SHP77 treated with DMSO at 0.1 percent for 48 hours (cell line): ENCODE results near the gene SEBOX.
A peak's percentile ranks its signal among the peaks of the same experiment; 100 is the strongest.

Experiments used
- DNase-seq: peaks from one replicate; lab custom pipeline; 2025; lab: John Stamatoyannopoulos, UW

SEBOX gene

DNA sequence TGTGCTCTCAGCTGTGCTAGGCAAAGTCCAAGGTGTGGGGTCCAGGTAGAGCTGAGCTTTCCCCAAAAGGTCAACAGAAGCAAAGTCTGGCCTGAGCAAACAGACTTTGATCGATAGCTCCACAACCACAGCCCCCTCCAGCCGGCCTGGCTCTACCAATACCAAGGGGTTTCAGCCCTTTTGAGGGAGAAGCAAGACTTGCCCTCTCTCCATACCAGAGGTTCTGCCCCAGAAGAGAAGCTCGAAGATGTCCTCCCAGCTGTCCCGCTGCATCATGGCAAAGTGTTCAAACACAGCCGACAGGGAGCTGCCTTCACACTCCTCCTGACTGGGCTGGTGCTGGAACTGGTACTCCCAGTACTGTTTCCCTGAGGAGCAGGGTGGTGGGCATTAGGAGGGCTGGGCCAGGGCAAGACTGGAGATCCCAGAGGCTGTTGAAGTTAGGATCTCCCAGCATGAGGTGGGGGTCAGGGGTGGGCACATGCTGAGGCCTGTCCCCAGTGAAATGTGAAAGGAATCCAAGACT, 3.4 kb upstream of the SEBOX start:
- no peak for DNase-seq

DNA sequence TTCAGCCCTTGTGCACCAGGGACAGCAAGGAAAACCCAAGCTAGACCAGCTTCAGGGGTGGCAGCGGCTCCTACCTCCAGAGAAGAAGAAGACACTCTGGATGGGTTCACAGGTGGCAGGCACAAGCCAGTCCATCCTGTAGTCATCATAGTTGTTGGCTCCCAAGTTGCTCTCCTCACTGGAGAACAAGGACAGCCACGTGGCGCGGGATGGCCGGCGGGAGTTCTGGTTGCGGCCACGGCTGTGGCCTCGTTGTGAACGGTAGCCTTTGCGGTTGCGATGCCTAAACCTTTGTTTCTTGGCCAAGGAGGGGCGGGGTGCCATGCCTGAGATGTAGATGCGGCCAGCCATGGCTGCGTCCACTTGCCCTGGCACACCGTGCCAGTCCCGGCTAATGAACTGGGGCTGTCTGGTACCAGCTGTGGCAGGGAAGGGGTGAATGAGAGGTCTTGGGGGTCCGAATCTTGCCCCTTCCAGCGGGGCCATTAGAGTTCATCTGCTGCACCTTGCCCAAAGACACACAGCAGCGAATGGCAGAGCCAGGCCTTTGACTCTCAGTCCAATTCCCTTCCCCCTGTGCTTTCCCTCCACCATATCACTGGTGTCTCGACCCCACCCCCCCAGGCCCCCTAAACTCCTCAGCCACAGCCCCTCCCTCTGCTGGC, 2.8 kb upstream of the SEBOX start:
- no peak for DNase-seq

DNA sequence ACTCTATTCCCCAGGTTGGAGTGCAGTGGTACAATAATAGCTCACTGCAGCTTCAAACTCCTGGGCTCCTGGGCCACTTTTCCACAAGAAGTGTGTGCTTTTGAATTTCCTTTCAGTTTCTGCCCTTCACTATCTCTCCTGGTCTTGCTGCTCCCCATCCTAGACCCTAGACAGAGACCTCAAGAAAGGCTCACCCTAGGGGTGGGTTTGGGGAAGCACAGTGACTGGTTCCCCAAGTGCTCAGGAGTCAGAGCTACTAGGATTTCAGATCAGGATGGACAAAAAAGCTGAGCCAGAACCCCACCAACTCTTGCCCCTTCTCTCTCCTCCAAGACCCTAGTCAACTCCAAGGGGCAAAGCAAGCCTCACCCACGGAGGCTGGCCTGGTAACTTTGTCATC, 1.6 kb upstream of the SEBOX start:
- no peak for DNase-seq

DNA sequence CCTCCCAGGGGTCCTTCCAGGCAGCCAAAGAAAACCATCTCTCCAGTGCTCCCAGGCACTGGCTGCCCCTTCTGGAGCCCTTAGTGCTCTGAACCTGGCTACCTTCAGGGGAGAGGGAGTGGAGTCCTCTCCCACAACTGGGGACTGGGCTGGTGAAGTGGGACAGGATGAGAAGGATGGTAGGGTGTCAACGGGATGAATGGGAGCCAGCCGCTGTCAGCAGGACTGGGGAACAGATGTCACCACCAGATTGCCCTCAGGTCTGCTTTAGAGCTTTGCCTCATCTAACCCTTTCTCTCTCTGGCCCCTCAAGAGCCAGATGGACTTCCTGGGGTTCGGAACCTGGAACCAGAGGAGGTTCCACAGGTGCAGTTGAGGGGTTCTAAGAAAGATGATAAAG, 488 bp upstream of the SEBOX start:
- no peak for DNase-seq

DNA sequence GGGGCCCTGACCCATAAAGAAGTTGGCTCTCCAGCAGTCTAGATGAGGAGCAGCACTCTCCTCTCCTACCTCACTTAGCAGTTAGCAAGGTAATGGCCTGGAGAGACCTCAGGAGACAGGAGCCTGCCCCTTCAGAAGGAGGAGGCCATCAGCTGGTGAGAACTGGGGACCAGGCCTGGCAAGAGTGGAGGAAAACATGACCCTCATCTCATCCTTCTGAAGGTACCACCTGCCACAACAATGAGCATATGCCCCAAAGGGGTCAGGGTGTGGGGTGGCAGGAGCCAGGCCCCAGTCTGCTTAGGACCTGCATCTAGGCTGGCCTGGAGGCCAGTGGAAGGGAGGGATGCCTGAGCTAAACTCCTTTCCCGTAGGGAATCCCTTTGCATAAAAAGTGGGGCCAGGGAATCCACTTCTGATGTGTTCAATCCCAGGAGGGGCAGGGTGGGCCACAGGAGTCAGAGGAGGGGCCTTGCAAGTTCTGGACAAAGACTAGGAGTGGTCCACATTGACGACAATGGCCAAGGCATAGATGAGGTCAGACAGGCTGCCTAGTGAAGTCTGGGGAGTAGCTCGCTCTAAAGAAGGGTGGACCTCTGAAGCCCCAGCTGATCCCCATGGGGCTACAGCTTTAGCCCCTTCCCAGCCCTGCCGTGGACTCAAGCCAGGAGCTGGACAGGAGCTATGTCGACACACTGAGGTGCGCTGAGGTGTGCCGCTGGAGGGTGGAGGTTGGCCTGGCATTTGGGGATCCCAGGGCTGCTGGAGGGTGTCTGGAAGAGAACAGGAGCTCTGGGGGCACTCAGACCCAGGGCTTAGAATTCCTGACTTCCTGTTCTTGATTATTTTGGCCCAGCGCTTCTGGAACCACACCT, 986 bp downstream of the SEBOX start:
- DNase-seq, result no peak

DNA sequence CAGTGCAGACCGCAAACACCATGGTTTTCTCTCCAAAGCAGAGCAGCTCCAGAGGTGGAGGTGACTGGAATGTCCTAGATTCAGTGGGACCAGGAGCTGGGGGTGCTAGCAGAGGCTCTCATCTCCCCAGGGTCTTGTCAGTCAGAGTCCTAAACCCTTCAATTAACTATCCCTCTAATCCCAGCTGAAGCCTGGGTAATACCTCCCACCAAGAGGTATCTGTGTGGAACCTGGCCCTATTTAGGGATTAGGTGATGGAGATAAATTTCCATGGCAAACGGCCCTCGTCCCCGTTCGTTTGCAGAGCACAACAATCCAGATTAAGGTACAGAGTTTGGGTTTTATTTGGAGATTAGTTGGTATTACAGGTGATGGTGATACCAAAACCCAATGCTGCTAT, 1.8 kb downstream of the SEBOX start:
- no peak for DNase-seq

DNA sequence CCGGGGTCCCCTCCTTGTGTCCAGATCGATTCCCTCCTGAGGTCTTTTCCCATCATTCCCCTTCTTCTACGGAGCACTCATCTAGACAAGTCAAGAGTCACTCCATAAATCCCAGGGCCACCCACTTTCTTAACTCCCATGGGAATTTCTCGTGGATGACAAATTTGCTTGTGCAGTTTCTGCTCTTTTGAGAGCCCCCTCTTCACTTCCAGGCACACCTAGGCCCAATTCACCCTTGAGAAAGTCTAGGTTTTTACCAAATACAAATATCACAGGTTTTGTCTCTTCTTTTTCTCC, 7.2 kb downstream of the SEBOX start:
- no peak for DNase-seq

DNA sequence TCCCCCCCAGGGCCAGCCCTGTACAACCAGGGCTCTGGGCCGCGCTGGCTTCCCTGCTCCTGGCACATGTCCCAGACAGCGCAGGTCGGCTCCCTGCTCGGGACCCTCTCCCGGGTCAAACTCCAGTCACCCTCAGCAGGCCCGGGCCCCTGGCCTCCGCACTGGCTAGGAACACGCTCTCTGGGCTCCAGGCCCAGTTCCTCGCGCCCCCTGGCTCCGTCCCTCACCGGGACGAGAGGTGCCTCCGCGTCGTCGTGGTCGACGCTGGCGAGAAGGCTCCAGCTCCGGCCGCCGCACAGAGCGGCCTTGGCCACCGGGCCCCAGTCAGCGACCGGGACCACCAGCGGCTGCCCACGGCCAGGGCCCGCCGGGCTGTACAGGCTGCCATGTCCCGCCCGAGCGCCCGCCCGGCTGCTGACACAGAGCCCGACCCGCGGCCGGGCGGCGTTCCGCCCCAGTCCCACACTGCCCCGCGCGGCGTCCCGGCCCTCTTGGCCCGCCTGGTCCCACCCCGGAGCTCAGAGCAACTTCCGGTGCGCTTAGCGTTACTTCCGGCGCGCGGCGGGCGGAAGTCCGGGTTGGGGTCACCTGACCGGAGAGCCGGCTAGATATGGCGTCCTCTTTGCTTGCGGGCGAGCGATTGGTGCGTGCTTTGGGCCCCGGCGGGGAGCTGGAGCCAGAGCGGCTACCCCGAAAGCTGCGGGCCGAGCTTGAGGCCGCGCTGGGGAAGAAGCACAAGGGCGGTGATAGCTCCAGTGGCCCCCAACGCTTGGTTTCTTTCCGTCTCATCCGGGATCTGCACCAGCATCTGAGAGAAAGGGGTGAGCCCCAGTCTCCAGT, 7.7 kb downstream of the SEBOX start, which contains the start of gene POLDIP2:
Gene POLDIP2 (minus strand): TSS at position 467 of the 840 bp plus-strand sequence. CDS start 79 bp downstream, at position 388.
- peak; percentile 83 for DNase-seq

DNA sequence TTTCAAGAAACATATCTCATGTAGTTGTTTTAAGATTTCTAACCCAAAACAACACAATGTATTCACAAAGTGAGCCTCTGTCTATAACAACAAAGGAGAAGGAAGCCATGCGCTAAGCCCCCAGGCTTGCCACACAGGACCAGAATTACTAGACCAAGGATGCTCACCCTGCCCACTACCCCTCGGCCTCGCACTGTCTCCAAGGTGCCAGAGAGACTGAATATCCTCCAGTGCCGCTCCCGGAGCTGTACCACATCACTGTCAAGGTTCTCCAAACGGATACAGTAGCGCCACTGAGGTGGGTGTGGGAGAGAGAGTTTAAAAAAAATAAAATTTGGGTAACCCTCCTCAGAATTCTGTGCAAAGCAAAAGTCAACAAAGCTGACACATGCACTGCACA, 14.7 kb downstream of the SEBOX start:
- DNase-seq, result no peak

DNA sequence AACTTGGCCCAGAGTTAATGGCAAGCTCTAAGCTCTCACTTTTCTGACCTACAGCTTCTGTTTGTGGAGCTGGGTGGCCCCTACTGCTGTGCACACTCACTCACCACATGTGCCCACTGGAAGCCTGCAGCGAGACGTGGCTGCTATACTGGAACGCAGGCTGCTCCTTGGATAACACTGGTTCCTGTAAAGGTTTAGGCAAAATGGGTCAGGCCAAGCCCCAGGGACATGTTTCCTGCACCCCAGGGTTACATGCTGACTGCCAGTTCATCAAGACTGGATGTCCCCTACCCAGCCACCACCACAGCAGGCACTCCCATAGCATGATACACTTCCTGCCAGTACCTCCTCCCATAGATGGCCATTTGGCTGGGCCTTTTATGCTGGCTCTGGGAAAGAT, 16.0 kb downstream of the SEBOX start:
- DNase-seq, result no peak

DNA sequence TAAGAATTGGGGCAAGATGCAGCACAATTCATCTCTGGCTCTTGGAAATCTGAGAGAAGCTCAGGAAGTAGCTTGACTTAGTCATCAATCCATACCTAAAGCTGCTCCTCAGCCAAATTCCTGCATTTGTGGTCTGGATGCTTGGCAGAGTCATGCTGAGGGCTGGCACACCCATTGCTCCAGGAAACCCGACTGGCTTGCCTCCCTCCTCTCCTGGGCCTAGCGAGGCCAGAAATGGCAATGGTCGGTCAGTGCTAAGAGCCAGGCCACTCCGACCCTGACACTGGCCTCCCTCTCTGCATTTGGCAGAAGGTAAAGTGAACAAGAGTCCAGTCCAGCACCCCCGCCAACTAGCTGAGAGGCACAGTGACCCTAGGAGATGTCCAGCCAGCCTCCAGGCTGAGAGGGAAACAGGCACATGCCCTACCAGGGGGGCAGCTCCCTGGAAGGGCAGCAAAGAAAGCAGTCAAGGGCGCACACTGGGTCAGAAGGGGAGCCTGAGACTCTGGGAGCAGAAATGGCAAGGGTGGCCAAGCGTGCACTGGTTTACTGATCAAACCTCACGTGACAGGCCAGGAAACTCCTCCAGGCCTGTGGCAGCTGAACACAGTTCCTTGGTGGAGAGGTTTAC, 17.6 kb downstream of the SEBOX start:
- no peak for DNase-seq

DNA sequence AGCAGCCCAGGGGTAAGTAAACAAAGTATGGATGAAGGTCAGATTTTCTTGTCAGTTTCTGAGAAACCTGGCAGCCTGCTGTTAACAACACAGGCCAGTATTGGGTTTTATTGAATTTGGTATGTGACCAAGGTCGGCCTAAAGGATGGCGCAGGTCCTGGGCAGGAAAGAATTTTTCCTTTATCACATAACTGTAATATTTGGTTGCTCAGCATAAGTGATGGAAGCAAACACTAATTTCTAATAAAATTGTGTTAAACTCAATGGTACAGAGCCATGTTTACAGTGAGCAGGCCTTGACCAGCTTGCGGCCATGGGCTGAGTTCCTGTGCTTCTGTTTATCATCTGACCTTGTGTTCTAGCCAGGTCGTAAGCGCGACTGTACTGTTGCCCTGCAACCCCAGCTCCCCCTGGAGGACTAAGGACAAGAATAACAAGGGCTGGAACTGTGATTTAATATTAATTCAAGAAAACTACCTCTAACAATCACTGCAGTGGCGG, 18.2 kb downstream of the SEBOX start:
- no peak for DNase-seq

DNA sequence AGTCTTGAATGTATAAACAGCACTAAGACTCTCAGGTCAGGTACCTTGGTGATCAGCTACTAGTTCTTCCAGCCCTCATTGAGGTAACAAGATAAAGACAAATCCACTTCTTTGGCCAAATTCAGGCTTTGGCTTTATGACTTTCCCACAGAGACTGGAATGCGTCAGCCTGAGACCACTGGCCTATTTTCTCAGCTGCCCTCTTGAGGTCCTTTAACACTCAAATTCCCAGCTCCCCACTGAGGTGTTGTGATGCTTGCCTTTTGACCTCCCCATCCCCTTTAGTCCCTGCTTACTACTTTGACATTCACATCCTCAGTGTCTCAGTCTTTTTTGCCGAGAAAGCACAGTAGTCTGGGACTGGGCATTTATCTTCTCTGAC, 18.8 kb downstream of the SEBOX start:
- DNase-seq, result no peak

DNA sequence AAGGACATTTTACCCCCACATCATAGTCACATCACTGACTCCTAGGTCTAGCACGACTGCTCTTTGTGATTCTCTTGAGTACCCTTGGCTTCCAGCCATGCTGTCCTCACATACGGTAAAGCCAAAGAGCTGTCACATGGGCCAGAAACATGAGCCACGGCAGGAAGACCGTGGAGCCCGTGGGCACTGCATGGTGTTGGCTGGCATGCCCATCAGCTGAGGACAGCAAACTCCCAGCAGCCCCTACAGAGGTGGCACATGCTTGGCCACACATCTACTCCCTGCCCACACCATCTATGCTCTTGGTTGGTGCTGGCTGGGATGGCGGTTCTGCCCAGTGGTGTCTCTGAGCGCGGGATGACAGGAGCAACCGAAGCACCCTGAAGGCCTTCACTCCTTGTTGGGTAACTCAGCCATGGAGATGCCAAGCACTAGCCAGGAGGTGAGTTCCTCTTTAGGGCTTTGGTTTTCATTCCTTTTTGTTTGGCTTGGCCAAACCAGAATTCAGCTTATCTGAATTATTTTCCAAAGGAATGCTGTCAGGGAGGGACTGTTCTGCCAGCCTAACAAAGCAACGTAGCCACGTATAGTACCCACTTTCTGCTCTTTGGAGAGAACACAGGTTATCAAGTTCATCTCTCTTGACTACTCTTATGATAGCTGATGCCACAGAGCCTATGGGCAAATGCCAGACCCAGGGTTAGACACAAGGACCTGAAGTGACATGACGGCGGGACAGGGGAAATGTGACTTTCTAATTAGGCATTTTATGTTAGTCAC, 19.4 kb downstream of the SEBOX start:
- no peak for DNase-seq

DNA sequence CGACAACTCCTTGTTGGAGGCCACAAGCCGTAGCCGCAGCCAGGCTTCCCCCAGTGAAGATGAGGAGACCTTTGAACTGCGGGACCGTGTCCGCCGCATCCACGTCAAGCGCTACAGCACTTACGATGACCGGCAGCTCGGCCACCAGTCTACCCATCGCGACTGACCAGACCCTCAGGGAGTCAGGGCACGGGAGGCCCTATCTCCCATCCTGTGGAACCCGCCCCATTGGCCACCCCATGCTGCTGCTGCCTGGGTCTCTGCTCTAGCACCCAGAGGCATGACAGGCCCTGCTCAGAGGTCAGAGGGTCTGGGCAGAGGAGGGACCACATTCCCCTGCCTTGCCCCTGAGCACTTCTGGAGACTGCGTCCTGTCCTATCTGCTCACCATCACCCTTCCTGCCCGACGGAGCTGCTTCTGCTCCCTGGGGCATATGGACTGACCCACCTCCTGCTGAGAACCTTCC, 20.5 kb downstream of the SEBOX start:
- no peak for DNase-seq

DNA sequence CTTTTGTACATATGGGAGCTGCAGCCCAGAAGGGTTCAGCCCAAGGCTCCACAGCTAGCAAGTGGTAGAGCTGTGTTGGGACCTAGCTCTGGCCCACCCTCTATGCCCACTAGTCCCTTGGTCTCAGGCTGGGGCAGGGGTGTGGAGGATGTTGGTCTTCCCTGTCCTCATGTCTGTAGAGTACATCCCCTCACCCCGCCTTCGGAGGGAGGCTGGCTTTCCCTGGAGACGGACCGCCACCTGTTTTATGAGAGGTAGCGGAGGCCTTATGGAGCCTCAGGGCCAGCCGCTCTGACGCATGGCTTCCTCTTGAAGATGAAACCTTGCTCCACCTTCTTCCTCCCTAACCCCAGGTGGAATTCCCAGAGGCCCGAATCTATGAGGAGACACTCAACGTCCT, 21.0 kb downstream of the SEBOX start:
- DNase-seq, result no peak

DNA sequence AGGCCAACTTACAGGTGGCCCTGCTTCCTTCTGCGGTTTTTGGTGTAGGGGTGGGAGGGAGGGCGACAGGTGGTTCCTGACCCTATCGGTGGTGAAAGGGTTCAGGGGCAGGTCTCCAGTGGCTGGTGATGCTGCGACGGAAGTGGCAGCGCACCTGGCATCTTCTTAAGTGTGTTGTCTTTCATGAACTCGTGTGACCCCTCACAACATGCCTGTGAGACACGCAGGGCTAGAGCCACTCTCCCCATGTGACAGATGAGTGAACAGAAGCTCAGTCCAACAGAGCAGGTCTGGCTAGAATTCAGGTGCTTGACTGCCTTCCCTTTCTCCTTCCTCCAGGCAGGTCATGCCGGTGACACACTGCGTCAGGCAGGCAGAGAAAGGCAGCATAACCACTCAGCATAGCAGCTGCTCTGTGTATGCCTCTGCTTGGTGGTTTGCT, 21.5 kb downstream of the SEBOX start:
- DNase-seq, result no peak

DNA sequence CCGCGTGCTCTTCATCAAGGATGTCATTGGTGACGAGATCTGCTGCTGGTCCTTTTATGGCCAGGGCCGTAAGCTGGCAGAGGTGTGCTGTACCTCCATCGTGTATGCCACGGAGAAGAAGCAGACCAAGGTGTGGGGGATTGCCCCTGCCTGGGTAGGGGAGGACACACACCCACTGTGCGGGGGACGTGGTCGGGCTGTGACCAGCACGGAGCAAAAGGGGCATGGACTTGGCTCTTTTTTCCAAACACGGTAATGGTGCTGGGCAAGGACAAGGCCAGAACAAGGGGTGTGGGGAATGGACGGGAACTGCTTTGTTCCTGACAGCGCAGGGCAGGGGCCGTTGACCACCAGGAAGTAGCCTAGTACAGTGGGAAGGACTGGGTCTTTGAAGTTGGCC, 22.7 kb downstream of the SEBOX start:
- no peak for DNase-seq

DNA sequence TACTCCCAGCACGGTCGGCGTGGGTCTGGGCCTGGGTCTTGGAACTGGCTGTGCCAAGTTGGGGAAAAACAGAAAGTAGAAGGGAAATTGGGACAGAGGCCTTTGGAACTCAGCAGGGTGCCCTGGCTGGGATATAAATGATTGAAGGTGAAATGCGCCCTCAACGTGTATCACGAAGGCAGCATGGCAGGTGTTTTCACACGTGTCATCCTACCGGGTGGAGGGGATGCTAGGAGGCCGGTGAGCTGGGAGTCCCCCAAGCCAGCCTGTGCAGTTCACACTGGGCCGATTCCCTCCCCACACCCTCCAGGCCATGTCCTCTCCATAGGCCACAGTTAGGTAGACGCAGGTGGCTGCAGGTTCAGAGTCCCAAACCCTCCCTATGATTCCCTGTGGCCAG, 23.5 kb downstream of the SEBOX start:
- no peak for DNase-seq

DNA sequence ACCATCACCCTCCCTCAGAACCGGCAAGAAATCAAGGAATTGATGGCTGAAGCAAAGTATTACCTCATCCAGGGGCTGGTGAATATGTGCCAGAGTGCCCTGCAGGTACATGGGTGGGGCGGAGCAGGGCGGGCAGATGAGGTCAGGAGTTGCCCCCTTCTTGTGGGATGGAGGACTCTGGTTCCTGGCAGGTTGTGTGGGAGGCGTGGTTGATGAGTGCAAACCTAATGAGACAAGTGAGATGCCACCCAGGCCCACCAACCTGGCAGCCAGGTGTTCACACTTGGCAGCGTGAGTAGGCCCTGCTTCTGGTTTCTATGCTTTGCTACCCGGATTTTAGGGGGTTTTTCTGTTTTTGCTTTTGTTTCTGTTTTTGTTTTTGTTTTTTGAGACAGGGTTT, 24.6 kb downstream of the SEBOX start:
- DNase-seq, result no peak

DNA sequence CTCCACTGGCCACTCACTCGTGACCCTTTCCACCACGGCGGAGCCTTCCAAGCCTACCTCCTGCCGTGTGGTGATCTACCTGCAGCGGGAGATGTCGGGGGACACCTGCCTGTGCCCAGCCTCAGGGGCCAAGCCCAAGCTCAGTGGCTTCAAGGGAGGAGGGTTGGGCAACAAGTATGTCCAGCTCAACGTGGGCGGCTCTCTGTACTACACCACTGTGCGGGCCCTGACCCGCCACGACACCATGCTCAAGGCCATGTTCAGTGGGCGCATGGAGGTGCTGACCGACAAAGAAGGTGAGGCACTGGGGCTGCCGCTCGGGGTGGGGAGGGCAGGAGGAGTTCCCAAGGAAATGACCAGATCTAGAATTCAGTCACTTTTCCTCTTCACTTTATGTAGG, 25.6 kb downstream of the SEBOX start:
- DNase-seq, result no peak
